Hepatocyte (in vitro differentiated cells): ENCODE measurements around the gene SCN9A.

Source experiments
- CTCF ChIP-seq: fragments of 200-600 bp; sonication (generic); IDR thresholded peaks from 2 replicates; pipeline ENCODE4 v1.5.1; 2016; ENCODE audit warnings: antibody characterized with exemption, mild to moderate bottlenecking; ENCODE audit not compliant: poor library complexity
- EZH2 ChIP-seq: fragments of 200-600 bp; sonication (generic); IDR thresholded peaks from 2 replicates; pipeline ENCODE4 v1.6.1; 2016; ENCODE audit warnings: antibody characterized with exemption, mild to moderate bottlenecking, borderline replicate concordance

- TF ChIP-seq EZH2, result no peak
- TF ChIP-seq CTCF, result no peak
Observed at GRCh38 chr2:166270376-166270775, 105.4 kb downstream of the SCN9A start.
